K562 (cell line): ENCODE measurements around the gene MYH9. TPM values are rescaled to one million over a fixed set of nuclear protein-coding genes. Genes with fewer than 3 reads are reported as not detected.

Experiments used
- CBX8 ChIP-seq: fragments of 200-600 bp; sonication (generic); IDR thresholded peaks from 2 replicates; pipeline ENCODE4 v1.6.1; 2012; ENCODE audit warnings: borderline replicate concordance, mixed run types, low read depth, mild to moderate bottlenecking, moderate library complexity, mixed read lengths, low read length, control low read depth, inconsistent platforms; ENCODE audit not compliant: poor library complexity, severe bottlenecking; ENCODE audit errors: extremely low read depth
- CXXC5 ChIP-seq: fragments of 250-450 bp; sonication (Bioruptor Pico); IDR thresholded peaks from 2 replicates; pipeline ENCODE4 v1.8.0; 2022; ENCODE audit warnings: inconsistent platforms, mild to moderate bottlenecking, moderate library complexity
- FOSL1 ChIP-seq: fragments of 200-800 bp; sonication (Bioruptor generic); conservative IDR thresholded peaks from 2 replicates; pipeline ENCODE4 v1.6.1; 2016; ENCODE audit warnings: missing genetic modification characterization, missing compliant biosample characterization
- FOXK2 ChIP-seq, 2 experiments: fragments of 450-650 bp; IDR thresholded peaks in 1 of 2; conservative IDR thresholded peaks in 1 of 2; 2 replicates each; pipeline ENCODE4 v1.6.1; 2016; ENCODE audit warnings: low read depth in 2 of 2, mild to moderate bottlenecking in 1 of 2
- HOXB6 ChIP-seq: fragments of 250-450 bp; sonication (Bioruptor Pico); IDR thresholded peaks from 2 replicates; pipeline ENCODE4 v1.5.1; 2022; ENCODE audit warnings: mild to moderate bottlenecking, borderline replicate concordance
- IRF2 ChIP-seq: sonication (generic); formaldehyde crosslinking; IDR thresholded peaks from 2 replicates; pipeline ENCODE4 v1.8.1; 2022; ENCODE audit warnings: mild to moderate bottlenecking, missing genetic modification reagents
- JUND ChIP-seq, 2 experiments: IDR thresholded peaks; 2 replicates in 1 of 2; 3 replicates in 1 of 2; pipeline ENCODE4 v1.6.1; 2011; ENCODE audit warnings: borderline replicate concordance in 2 of 2, low read depth in 2 of 2, low read length in 2 of 2, improper control_type of control experiment in 1 of 2, missing biosample characterization in 1 of 2, missing genetic modification characterization in 1 of 2, missing genetic modification reagents in 1 of 2
- KDM4B ChIP-seq, 2 experiments: fragments of 450-650 bp in 1 of 2; sonication (generic) in 1 of 2; IDR thresholded peaks; 2 replicates each; pipeline ENCODE4 v1.6.1; 2016 to 2017; ENCODE audit warnings: borderline replicate concordance in 2 of 2, antibody characterized with exemption in 1 of 2, low read depth in 1 of 2, mild to moderate bottlenecking in 1 of 2
- L3MBTL2 ChIP-seq: fragments of 450-650 bp; IDR thresholded peaks from 2 replicates; pipeline ENCODE4 v1.6.1; 2016; ENCODE audit warnings: mild to moderate bottlenecking, moderate library complexity
- LEF1 ChIP-seq: fragments of 450-650 bp; IDR thresholded peaks from 2 replicates; pipeline ENCODE4 v1.6.1; 2016; ENCODE audit warnings: mild to moderate bottlenecking
- MAFF ChIP-seq: IDR thresholded peaks from 2 replicates; pipeline ENCODE4 v1.6.1; 2012; ENCODE audit warnings: low read length, improper control_type of control experiment
- MTA3 ChIP-seq: fragments of 450-650 bp; formaldehyde crosslinking; IDR thresholded peaks from 2 replicates; pipeline ENCODE4 v1.6.1; 2017; ENCODE audit warnings: mild to moderate bottlenecking, borderline replicate concordance
- NFE2 ChIP-seq: IDR thresholded peaks from 2 replicates; pipeline ENCODE4 v1.6.1; 2014; ENCODE audit warnings: antibody characterized with exemption, low read depth
- POLR2G ChIP-seq: fragments of 200-400 bp; formaldehyde crosslinking; IDR thresholded peaks from 2 replicates; pipeline ENCODE4 v1.6.1; 2017; ENCODE audit warnings: low read depth, mild to moderate bottlenecking, antibody characterized with exemption, low read length, moderate library complexity
- PURB ChIP-seq: sonication (generic); formaldehyde crosslinking; IDR thresholded peaks from 2 replicates; pipeline ENCODE4 v1.9.0; 2021; ENCODE audit warnings: low read depth, mild to moderate bottlenecking, missing genetic modification reagents
- RB1 ChIP-seq: fragments of 450-650 bp; IDR thresholded peaks from 2 replicates; pipeline ENCODE4 v1.6.1; 2017; ENCODE audit warnings: low read depth, mild to moderate bottlenecking
- SIN3B ChIP-seq: fragments of 450-650 bp; IDR thresholded peaks from 2 replicates; pipeline ENCODE4 v1.6.1; 2017; ENCODE audit warnings: low read depth, mild to moderate bottlenecking, moderate library complexity
- SRSF1 ChIP-seq: fragments of 200-400 bp; formaldehyde crosslinking; IDR thresholded peaks from 2 replicates; pipeline ENCODE4 v1.6.1; 2017; ENCODE audit warnings: mild to moderate bottlenecking, low read depth, low read length, moderate library complexity
- TEAD1 ChIP-seq, 2 experiments: fragments of 450-650 bp in 1 of 2; sonication (generic) in 1 of 2; formaldehyde crosslinking; IDR thresholded peaks; 2 replicates each; pipeline versions ENCODE4 v1.4.0 to v1.8.0; 2020 to 2022; ENCODE audit warnings: mild to moderate bottlenecking in 2 of 2, missing genetic modification reagents in 1 of 2
- YY1 ChIP-seq, 3 experiments: IDR thresholded peaks; 2 replicates each; pipeline ENCODE4 v1.6.1; 2011; ENCODE audit warnings: low read length in 2 of 3, mild to moderate bottlenecking in 2 of 3, moderate library complexity in 2 of 3, borderline replicate concordance in 1 of 3, control low read depth in 1 of 3, low read depth in 1 of 3; ENCODE audit not compliant: insufficient read depth in 3 of 3, insufficient replicate concordance in 2 of 3, control insufficient read depth in 1 of 3, insufficient read length in 1 of 3; ENCODE audit errors: extremely low read depth in 1 of 3
- ZBTB8A ChIP-seq: fragments of 450-650 bp; IDR thresholded peaks from 2 replicates; pipeline ENCODE4 v1.6.1; 2018; ENCODE audit warnings: mild to moderate bottlenecking, moderate library complexity; ENCODE audit not compliant: partially characterized antibody
- ZNF707 ChIP-seq: fragments of 250-450 bp; sonication (Bioruptor Pico); conservative IDR thresholded peaks from 2 replicates; pipeline ENCODE4 v1.8.0; 2022; ENCODE audit warnings: inconsistent platforms, mild to moderate bottlenecking, moderate library complexity
- ZNF75A ChIP-seq: fragments of 450-650 bp; formaldehyde crosslinking; IDR thresholded peaks from 2 replicates; pipeline ENCODE4 v1.4.0; 2020; ENCODE audit warnings: mild to moderate bottlenecking
- polyA plus RNA-seq, 8 experiments: library from polyadenylated mRNA; depleted of rRNA in 4 of 8; stranded (reverse) in 5 of 8; unstranded in 3 of 8; fragments of >200 nt; fragmentation: Nextera tagmentation in 2 of 8; fragmentation: Illumina TruSeq in 1 of 8; extraction: Ambion mirVana in 2 of 8; extraction: Trizol in 1 of 8; gene quantifications; 2 replicates each; pipeline versions ENCODE4 v1.2.1 to v1.2.3, GENCODE V29; 2011 to 2014; ENCODE audit warnings: inconsistent platforms in 1 of 8, missing spikeins in 1 of 8
- total RNA-seq, 7 experiments: library from RNA; depleted of rRNA in 6 of 7; stranded (reverse); fragments of >200 nt in 6 of 7; fragmentation: Illumina TruSeq in 2 of 7; extraction: Trizol in 2 of 7; gene quantifications; 2 replicates each; pipeline versions ENCODE4 v1.2.1 to v1.2.3, GENCODE V29; 2011 to 2021; ENCODE audit warnings: low replicate concordance in 1 of 7
- TF ChIP-seq, protein P1 (sequence below): fragments of 450-650 bp; formaldehyde crosslinking; IDR thresholded peaks from 2 replicates; pipeline ENCODE4 v1.4.0; 2020; ENCODE audit warnings: mild to moderate bottlenecking, moderate library complexity
- TF ChIP-seq, protein P2 (sequence below): sonication (generic); formaldehyde crosslinking; IDR thresholded peaks from 2 replicates; pipeline ENCODE4 v1.8.1; 2022; ENCODE audit warnings: missing genetic modification reagents

MYH9 gene
- total and polyA plus RNA-seq, 9 of the 15 experiments (the other 6 are each of a cell fraction or from before 2014, with no cell fraction given): 0.71 to 111 (median 24.6) TPM

DNA sequence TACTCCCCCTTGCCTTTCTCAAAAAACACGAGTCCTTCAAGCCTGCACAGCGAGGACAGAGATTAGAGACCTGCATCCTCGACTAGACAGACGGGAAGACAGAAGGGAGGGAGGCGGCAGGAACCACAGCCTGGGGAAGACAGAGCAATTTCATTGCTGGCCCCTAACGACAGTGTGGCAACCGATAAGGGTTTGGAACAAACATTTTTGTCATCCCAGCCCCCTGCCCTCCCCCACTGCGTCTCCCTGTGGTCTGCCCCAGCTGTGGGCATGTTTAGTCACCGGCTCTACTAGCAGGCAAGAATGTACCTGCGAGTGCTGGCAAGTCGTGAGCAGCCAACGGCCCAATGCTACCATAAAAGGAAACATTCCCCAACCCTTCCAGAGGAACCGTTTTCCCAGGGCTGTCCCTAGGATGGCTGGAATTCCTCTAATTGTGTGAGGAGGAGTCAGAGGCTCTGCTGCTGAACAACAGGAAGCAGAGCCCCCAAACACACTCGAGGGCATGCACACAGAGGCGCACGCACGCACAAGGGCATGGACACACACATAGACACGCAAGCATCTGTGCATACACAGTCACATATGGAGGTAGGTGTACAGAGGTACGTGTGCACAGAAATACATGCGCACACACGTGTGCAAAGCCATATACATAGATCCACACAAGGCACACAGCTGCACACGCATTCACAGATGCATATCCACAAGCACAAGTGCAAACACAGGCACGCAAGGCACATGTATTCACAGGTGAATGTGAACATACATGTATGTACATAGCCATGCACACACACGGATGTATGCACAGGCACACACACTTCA is 58.3 kb downstream of the MYH9 start (continued):
- TF ChIP-seq TEAD1 (CRISPR knock-in tag; IDR thresholded peaks at IDR 0.05) (no peak; a peak in 1 of 4 replicates), RB1 (no peak), NFE2 (peak; percentile 46), MTA3 (no peak), FOXK2 (conservative IDR thresholded peaks at IDR 0.05 in 1 of 2, IDR thresholded peaks at IDR 0.05 in 1 of 2; ENCODE audit: low read depth in 2 of 2) (peak in 1 of 2 experiments; percentile 73; a peak in 2 of 4 replicates), SRSF1 (no peak), ZBTB8A (no peak), KDM4B (IDR thresholded peaks at IDR 0.05; ENCODE audit: borderline replicate concordance in 2 of 2, low read depth in 1 of 2) (0 out of 4 replicates have a peak, but pooled peaks of 1 of the 2 experiments have one; percentile 32), JUND (IDR thresholded peaks at IDR 0.05; ENCODE audit: borderline replicate concordance, low read depth, low read length) (peak; percentile 73; the same call in 1 of the 2 replicates), JUND (tag; IDR thresholded peaks at IDR 0.05; ENCODE audit: borderline replicate concordance, low read depth, low read length) (no peak; the same call in 2 of the 3 replicates), SIN3B (no peak), POLR2G (no peak), L3MBTL2 (no peak), FOSL1 (tag) (no peak), ZNF75A (no peak), YY1 (IDR thresholded peaks at IDR 0.05; ENCODE audit: borderline replicate concordance in 1 of 3, control insufficient read depth in 1 of 3, extremely low read depth in 1 of 3, insufficient read depth in 3 of 3, insufficient read length in 1 of 3, insufficient replicate concordance in 2 of 3, low read depth in 1 of 3, low read length in 2 of 3) (peak in 1 of 3 experiments; percentile 24), ZNF707 (CRISPR knock-in tag) (no peak), HOXB6 (CRISPR knock-in tag) (no peak), MAFF (no peak), CBX8 (no peak), IRF2 (CRISPR knock-in tag) (no peak), CXXC5 (peak; percentile 37), LEF1 (no peak), PURB (CRISPR knock-in tag) (no peak)
- TF ChIP-seq, protein P1, sequence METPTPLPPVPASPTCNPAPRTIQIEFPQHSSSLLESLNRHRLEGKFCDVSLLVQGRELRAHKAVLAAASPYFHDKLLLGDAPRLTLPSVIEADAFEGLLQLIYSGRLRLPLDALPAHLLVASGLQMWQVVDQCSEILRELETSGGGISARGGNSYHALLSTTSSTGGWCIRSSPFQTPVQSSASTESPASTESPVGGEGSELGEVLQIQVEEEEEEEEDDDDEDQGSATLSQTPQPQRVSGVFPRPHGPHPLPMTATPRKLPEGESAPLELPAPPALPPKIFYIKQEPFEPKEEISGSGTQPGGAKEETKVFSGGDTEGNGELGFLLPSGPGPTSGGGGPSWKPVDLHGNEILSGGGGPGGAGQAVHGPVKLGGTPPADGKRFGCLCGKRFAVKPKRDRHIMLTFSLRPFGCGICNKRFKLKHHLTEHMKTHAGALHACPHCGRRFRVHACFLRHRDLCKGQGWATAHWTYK (CRISPR knock-in tag): no peak
- TF ChIP-seq, protein P2, sequence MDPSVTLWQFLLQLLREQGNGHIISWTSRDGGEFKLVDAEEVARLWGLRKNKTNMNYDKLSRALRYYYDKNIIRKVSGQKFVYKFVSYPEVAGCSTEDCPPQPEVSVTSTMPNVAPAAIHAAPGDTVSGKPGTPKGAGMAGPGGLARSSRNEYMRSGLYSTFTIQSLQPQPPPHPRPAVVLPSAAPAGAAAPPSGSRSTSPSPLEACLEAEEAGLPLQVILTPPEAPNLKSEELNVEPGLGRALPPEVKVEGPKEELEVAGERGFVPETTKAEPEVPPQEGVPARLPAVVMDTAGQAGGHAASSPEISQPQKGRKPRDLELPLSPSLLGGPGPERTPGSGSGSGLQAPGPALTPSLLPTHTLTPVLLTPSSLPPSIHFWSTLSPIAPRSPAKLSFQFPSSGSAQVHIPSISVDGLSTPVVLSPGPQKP (CRISPR knock-in tag): no peak
